Measurements from ENCODE around the gene OPA1. TPM values are rescaled to one million over a fixed set of nuclear protein-coding genes. Genes with fewer than 3 reads are reported as not detected.

Gene OPA1
- total RNA-seq, 2 experiments from 2014 or later = 43.2 to 57.3 TPM

DNA sequence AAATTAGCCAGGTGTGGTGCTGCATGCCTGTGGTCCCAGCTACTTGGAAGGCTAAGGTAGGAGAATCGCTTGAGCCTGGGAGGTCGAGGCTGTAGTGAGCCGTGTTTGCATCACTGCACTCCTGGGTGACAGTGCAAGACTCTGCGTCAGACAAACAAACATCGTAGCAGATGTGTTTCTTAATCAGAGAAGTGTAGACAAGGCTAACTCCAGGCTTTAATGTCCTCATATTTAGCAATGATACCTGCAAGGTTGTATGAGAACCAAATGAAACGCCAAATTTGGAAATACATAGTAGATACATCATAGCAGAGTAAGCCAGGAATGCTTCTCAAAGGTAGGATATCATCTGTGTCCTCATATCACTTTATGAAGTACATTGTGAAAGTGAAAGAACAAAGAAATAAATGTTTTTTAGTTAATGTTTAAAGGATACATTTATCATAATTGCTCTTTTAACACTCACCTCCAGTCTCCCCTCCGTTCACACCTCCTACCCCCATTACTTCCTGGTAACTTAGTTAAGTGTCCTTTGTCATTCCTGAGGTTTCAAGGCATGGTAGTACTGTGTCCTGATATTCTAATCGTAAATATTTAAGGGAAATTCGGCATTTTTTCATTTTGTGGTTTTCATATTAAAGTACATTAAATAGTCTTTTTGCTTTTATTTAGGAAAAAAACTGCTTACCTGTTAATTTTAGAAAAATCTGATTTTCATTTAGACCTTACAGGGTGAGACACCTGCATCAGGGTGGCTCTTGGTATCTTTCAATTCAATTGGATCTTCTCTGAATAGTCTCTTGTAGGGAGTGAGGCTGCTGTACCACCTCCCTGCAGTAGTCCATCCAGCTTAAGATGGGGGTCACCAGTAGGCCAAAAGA, 96.1 kb downstream of the OPA1 start:
- CTCF ChIA-PET (ENCODE audit: unreplicated experiment) = no interaction called here
- peaks cover 5% of the 10 kb centered on the region; the same call in 1 of the 2 replicates for H3K36me3 ChIP-seq (ENCODE audit: insufficient read depth, low read length)
- no peaks in the 10 kb centered on the region for H3K9me3 ChIP-seq (ENCODE audit: low read length)
- H3K4me3 ChIP-seq (ENCODE audit: low read depth, low read length, poor library complexity, severe bottlenecking) = no peak overlapping the region
- POLR2A ChIA-PET = interaction anchor here (0.6 to 0.7 kb wide), 3 partner anchors 41 to 102 kb away, joined by 3 to 8 read pairs (median 5); no protein-coding TSS in a partner anchor
- intact Hi-C loops (cut with micrococcal nuclease; ENCODE audit: unreplicated experiment) = no loop called here
- H3K79me2 ChIP-seq (ENCODE audit: insufficient read depth, low read depth, low read length) = no peaks in the 10 kb centered on the region
- TF ChIP-seq CTCF (conservative IDR thresholded peaks at IDR 0.05; ENCODE audit: low read length) (no peak), EZH2phosphoT487 (IDR thresholded peaks at IDR 0.05; ENCODE audit: borderline replicate concordance, low read depth, low read length) (no peak)
- no peak overlapping the region for H3K27ac ChIP-seq (ENCODE audit: low read depth, low read length, poor library complexity, severe bottlenecking)
- BruUV-seq (replicated peaks) = no TSS peak
- no peak overlapping the region for H2AFZ ChIP-seq (ENCODE audit: low read length)
- H4K20me1 ChIP-seq (ENCODE audit: insufficient read depth, low read length) = no peaks in the 10 kb centered on the region
- no peak overlapping the region for H3K4me2 ChIP-seq (ENCODE audit: low read length)
- H3K4me1 ChIP-seq (ENCODE audit: insufficient read depth, low read length, poor library complexity, severe bottlenecking) = peaks cover 14% of the 10 kb centered on the region
- no peaks in the 10 kb centered on the region for H3K9me2 ChIP-seq (ENCODE audit: insufficient read depth, low read length)
- no peak for DNase-seq (ENCODE audit: low spot score)

GRCh38 chr3:193693774-193694173, 100.8 kb downstream of the OPA1 start:
- CTCF ChIA-PET (ENCODE audit: unreplicated experiment) = interaction anchor here (0.6 kb wide), 1 partner anchor 27 kb away, joined by 3 read pairs; no protein-coding TSS in a partner anchor

More at GRCh38 chr3:193693774-193694173, 100.8 kb downstream of the OPA1 start:
- no peaks in the 10 kb centered on the region for H4K20me1 ChIP-seq (ENCODE audit: insufficient read depth, low read length)
- TF ChIP-seq EZH2phosphoT487 (IDR thresholded peaks at IDR 0.05; ENCODE audit: borderline replicate concordance, low read depth, low read length) (no peak), CTCF (conservative IDR thresholded peaks at IDR 0.05; ENCODE audit: low read length) (no peak)
- H2AFZ ChIP-seq (ENCODE audit: low read length) = no peak overlapping the region
- H3K9me3 ChIP-seq (ENCODE audit: low read length) = no peaks in the 10 kb centered on the region
- peak overlapping the region; percentile 17 for H3K4me3 ChIP-seq (ENCODE audit: low read depth, low read length, poor library complexity, severe bottlenecking)
- BruUV-seq (replicated peaks) = no TSS peak
- H3K36me3 ChIP-seq (ENCODE audit: insufficient read depth, low read length) = peaks cover 12% of the 10 kb centered on the region; the same call in 1 of the 2 replicates
- no peaks in the 10 kb centered on the region for H3K9me2 ChIP-seq (ENCODE audit: insufficient read depth, low read length)
- peak overlapping the region; percentile 36 for H3K27ac ChIP-seq (ENCODE audit: low read depth, low read length, poor library complexity, severe bottlenecking)
- peaks cover 19% of the 10 kb centered on the region for H3K4me1 ChIP-seq (ENCODE audit: insufficient read depth, low read length, poor library complexity, severe bottlenecking)
- H3K4me2 ChIP-seq (ENCODE audit: low read length) = peak overlapping the region; percentile 62
- POLR2A ChIA-PET = interaction anchor here (0.6 to 1.5 kb wide), 4 partner anchors 12 to 69 kb away, joined by 3 to 5 read pairs (median 3); no protein-coding TSS in a partner anchor
- no peaks in the 10 kb centered on the region for H3K79me2 ChIP-seq (ENCODE audit: insufficient read depth, low read depth, low read length)
- intact Hi-C loops (cut with micrococcal nuclease; ENCODE audit: unreplicated experiment) = no loop called here
- DNase-seq (ENCODE audit: low spot score) = peak; percentile 66
